Testis (tissue), 2 donors: ENCODE results near the gene MED9.

Source experiments
- CTCF ChIP-seq, 3 experiments: fragments of 450-650 bp in 2 of 3; fragments of 200-600 bp in 1 of 3; sonication (generic) in 1 of 3; IDR thresholded peaks; one replicate each; pipeline ENCODE4 v1.5.1; 2016 to 2019; ENCODE audit warnings: antibody characterized with exemption in 3 of 3, mild to moderate bottlenecking in 2 of 3, moderate library complexity in 1 of 3
- POLR2A ChIP-seq: fragments of 450-650 bp; IDR thresholded peaks from one replicate; pipeline ENCODE4 v1.6.1; 2017; ENCODE audit warnings: antibody characterized with exemption, mild to moderate bottlenecking, moderate library complexity

- TF ChIP-seq POLR2A (no peak), CTCF (IDR thresholded peaks at IDR 0.05) (no peak)
Observed at GRCh38 chr17:17512866-17513265, 36.1 kb downstream of the MED9 start.
